Measurements from ENCODE around the gene NCOR2.
"Not testable (repeated sequence)": the region's sequence is repeated elsewhere in the genome, so short reads cannot be mapped to it uniquely, and the experiment has no call there.

The NCOR2 gene

DNA sequence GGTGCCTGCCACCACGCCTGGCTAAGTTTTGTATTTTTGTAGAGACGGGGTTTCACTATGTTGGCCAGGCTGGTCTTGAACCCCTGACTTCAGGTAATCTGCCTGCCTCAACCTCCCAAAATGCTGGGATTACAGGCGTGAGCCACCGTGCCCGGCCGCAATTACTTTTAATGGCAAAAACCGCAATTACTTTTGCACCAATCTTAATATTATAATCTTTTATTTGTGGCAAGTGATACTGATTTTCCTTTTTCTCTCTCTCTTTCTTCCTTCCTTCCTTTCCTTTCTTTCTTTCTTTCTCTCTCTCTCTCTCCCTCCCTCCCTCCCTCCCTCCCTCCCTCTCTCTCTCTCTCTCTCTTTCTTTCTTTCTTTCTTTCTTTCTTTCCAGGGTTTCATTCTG, 17.1 kb upstream of the NCOR2 start:
- H3K36me3 ChIP-seq (ENCODE audit: control insufficient read depth, insufficient read depth, low read length); H3K9me3 ChIP-seq (ENCODE audit: control insufficient read depth, insufficient read depth, low read depth, low read length); H3K4me1 ChIP-seq (ENCODE audit: control insufficient read depth, insufficient read depth, low read length); H3K27ac ChIP-seq (ENCODE audit: low read depth, low read length); H3K4me3 ChIP-seq (ENCODE audit: low read depth, low read length); H3K9ac ChIP-seq (ENCODE audit: low read length); H3K27me3 ChIP-seq (ENCODE audit: control insufficient read depth, insufficient read depth, low read length): not testable (repeated sequence)

DNA sequence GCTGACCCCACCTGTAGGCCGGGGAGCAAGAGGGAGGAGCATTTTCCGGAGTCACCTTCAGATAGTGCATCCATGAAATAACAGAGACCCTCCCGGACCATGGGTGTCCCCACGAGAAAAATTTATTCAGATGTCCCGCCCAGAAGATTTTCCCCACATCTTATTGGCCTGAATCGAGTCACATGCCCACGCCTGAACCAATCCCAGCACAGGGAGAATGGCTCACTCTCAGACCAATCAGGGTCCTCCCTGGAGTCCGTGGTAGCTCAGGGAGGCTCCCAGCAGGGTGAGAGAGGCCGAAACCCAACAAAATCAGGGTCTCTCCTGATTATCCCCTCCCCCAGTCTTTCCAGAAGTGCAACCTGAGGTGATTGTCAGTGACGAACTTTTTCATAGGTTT, 16.4 kb upstream of the NCOR2 start:
- Histone ChIP-seq H3K9ac (ENCODE audit: low read length) (no peak overlapping the region), H3K36me3 (ENCODE audit: control insufficient read depth, insufficient read depth, low read length) (no peaks in the 10 kb centered on the region), H3K4me3 (ENCODE audit: low read depth, low read length) (no peak overlapping the region), H3K27me3 (ENCODE audit: control insufficient read depth, insufficient read depth, low read length) (peaks cover 4% of the 10 kb centered on the region; the same call in 1 of the 2 replicates), H3K4me1 (ENCODE audit: control insufficient read depth, insufficient read depth, low read length) (peaks cover 8% of the 10 kb centered on the region; the same call in 1 of the 2 replicates), H3K27ac (ENCODE audit: low read depth, low read length) (no peak overlapping the region), H3K9me3 (ENCODE audit: control insufficient read depth, insufficient read depth, low read depth, low read length) (0 out of 2 replicates have a peak, but pooled peaks cover 3% of the 10 kb centered on the region)

DNA sequence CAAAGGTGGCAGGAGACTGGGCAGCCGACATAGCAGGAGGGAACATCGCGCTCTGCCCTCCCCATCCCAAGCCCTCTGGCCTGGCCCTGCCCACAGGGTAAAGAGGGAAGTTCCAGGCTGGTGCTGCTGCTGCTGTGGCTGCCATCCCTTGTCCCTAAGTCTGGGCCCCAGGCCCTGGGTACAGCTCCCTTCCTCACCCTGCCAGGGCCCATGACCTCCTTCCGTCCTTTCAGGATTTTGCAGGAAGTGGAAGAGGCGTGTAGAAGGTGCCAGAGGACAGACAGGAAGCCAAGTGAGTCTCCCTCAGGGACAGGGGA, 14.7 kb upstream of the NCOR2 start:
- no peak overlapping the region for H3K4me3 ChIP-seq (ENCODE audit: low read depth, low read length)
- no peak overlapping the region for H3K9ac ChIP-seq (ENCODE audit: low read length)
- H3K27me3 ChIP-seq (ENCODE audit: control insufficient read depth, insufficient read depth, low read length) = peaks cover 4% of the 10 kb centered on the region; the same call in 1 of the 2 replicates
- peaks cover 8% of the 10 kb centered on the region for H3K9me3 ChIP-seq (ENCODE audit: control insufficient read depth, insufficient read depth, low read depth, low read length)
- H3K27ac ChIP-seq (ENCODE audit: low read depth, low read length) = no peak overlapping the region
- H3K36me3 ChIP-seq (ENCODE audit: control insufficient read depth, insufficient read depth, low read length) = no peaks in the 10 kb centered on the region
- H3K4me1 ChIP-seq (ENCODE audit: control insufficient read depth, insufficient read depth, low read length) = peaks cover 15% of the 10 kb centered on the region; the same call in 1 of the 2 replicates

DNA sequence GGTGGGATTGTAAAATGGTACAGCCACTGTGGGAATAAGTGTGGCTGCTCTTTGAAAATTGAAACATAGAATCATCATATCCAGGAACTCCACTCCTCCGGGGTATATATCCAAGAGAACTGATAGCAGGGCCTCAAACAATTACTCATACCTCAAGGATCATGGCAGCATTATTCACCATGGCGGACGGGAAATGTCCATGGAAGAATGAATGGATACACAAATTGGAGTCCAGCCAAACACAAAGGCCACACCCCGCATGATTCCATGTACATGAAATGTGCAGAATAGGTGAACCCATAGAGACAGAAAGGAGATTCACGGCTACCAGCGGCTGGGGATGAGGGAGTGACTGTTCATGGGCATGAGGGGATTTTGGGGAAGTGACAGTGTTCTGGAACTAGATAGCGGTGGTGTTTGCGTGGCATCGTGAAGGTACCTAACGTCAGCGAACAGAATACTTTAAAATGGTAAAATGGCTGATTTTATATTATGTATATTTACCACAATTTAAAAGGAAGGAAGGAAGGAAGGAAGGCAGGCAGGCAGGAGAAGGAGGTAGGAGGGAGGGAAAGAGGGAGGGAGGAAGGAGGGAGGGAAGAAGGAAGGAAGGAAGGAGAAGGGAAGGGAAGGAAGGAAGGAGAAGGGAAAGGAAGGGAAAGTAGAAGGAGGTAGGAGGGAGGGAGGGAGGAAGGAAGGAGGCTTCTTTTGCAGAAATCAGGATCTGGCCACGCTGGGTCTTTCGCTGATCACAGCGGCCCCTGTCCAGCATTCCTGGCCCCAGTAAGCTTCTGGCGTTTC, 14.1 kb upstream of the NCOR2 start:
- Histone ChIP-seq H3K27ac (ENCODE audit: low read depth, low read length) (no peak overlapping the region), H3K4me1 (ENCODE audit: control insufficient read depth, insufficient read depth, low read length) (peaks cover 15% of the 10 kb centered on the region; the same call in 1 of the 2 replicates), H3K36me3 (ENCODE audit: control insufficient read depth, insufficient read depth, low read length) (no peaks in the 10 kb centered on the region), H3K27me3 (ENCODE audit: control insufficient read depth, insufficient read depth, low read length) (0 out of 2 replicates have a peak, but pooled peaks cover under 1% of the 10 kb centered on the region), H3K9ac (ENCODE audit: low read length) (no peak overlapping the region), H3K4me3 (ENCODE audit: low read depth, low read length) (no peak overlapping the region), H3K9me3 (ENCODE audit: control insufficient read depth, insufficient read depth, low read depth, low read length) (peaks cover 13% of the 10 kb centered on the region)

DNA sequence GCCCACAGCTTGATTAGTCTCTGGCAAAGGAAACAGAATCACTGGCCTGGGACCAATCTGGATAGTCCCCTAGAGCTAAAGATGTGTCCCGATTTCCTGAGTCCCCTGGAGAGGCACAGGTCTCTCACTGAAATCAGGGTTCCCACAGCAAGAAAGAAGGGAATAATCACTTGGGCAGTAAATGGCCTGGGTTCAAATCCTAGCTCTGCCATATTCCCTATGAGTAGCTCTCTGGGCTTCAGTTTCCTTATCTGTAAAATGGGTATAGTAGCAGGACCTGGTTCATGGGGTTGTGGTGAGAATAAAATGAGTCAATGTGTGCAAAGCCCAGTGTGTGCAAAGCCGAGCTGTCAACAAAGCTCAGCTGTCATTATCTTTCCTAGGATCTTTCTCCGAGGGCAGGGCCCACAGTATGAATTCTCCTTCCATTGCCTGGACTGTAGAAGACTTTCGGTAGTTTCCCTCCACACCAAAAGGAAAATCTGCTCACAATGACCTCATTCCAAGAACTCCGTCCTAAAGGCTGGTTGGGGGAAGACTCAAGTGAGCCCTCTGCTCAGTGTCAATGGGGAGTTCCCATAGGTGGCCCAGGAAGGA, 12.6 kb upstream of the NCOR2 start:
- H3K9ac ChIP-seq (ENCODE audit: low read length) = no peak overlapping the region
- H3K27ac ChIP-seq (ENCODE audit: low read depth, low read length) = no peak overlapping the region
- peaks cover 15% of the 10 kb centered on the region; the same call in 1 of the 2 replicates for H3K4me1 ChIP-seq (ENCODE audit: control insufficient read depth, insufficient read depth, low read length)
- H3K4me3 ChIP-seq (ENCODE audit: low read depth, low read length) = no peak overlapping the region
- H3K36me3 ChIP-seq (ENCODE audit: control insufficient read depth, insufficient read depth, low read length) = no peaks in the 10 kb centered on the region
- peaks cover 11% of the 10 kb centered on the region for H3K9me3 ChIP-seq (ENCODE audit: control insufficient read depth, insufficient read depth, low read depth, low read length)
- H3K27me3 ChIP-seq (ENCODE audit: control insufficient read depth, insufficient read depth, low read length) = no peaks in the 10 kb centered on the region

DNA sequence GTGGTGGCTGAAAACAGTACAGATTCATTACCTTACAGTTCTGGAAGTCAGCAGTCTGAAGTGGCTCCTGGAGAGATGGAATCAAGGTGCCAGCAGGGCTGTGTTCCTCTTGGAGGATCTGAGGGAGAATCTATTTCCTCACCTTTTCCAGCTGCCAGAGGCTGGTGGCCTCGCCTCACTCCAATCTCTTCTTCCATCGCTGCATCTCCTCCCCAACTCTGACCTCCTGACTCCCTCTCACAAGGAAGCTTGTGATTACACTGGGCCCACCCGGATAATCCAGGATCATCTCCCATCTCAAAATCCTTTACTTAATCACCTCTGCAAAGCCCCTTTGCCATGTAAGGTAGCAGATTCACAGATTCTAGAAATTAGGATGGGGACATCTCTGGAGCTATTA, 11.4 kb upstream of the NCOR2 start:
- Histone ChIP-seq H3K4me1 (ENCODE audit: control insufficient read depth, insufficient read depth, low read length) (peaks cover 20% of the 10 kb centered on the region), H3K36me3 (ENCODE audit: control insufficient read depth, insufficient read depth, low read length) (no peaks in the 10 kb centered on the region), H3K9me3 (ENCODE audit: control insufficient read depth, insufficient read depth, low read depth, low read length) (peaks cover 11% of the 10 kb centered on the region), H3K27me3 (ENCODE audit: control insufficient read depth, insufficient read depth, low read length) (no peaks in the 10 kb centered on the region), H3K4me3 (ENCODE audit: low read depth, low read length) (no peak overlapping the region), H3K9ac (ENCODE audit: low read length) (no peak overlapping the region), H3K27ac (ENCODE audit: low read depth, low read length) (no peak overlapping the region)

DNA sequence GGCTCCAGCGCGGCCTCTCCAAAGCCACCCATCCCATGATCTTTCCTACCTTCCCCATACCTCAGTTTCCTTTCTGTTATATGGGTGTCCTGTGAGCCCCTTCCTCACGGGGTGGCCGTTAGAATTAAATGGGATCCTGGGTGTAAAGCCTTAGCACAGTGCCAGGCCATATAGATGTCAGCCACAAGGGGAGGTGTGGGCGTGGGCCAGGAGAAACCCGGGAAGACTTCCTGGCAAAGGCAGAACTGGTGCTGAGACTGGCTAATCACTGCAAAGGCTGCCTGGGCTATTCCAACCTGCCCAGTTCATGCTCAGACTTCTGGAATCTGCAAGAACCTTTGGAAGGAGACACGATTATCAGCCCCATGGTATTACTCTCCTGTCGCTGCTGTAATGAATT, 11.0 kb upstream of the NCOR2 start:
- Histone ChIP-seq H3K9me3 (ENCODE audit: control insufficient read depth, insufficient read depth, low read depth, low read length) (peaks cover 11% of the 10 kb centered on the region), H3K27ac (ENCODE audit: low read depth, low read length) (no peak overlapping the region), H3K4me1 (ENCODE audit: control insufficient read depth, insufficient read depth, low read length) (peaks cover 22% of the 10 kb centered on the region), H3K9ac (ENCODE audit: low read length) (no peak overlapping the region), H3K36me3 (ENCODE audit: control insufficient read depth, insufficient read depth, low read length) (no peaks in the 10 kb centered on the region), H3K27me3 (ENCODE audit: control insufficient read depth, insufficient read depth, low read length) (no peaks in the 10 kb centered on the region), H3K4me3 (ENCODE audit: low read depth, low read length) (no peak overlapping the region)

DNA sequence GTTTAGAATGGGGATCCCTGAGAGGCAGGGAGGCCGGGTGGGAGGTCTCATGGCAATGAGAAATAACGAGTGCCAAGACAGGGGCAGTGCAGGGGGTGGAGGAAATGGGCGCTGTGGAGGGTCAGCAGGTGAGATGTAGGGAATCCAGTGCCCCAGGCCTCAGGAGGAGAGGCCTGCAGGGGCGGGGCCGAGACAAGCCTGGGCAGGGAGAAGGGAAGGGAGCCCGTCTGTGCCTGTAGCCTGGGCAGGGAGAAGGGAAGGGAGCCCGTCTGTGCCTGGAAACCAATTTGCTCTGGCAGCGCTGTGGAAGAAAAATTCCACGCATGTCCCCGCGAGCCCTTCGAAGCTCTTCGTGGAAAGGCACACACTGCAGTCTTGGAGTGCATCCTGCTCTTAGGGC, 10.6 kb upstream of the NCOR2 start:
- Histone ChIP-seq H3K4me3 (ENCODE audit: low read depth, low read length) (no peak overlapping the region), H3K9ac (ENCODE audit: low read length) (no peak overlapping the region), H3K4me1 (ENCODE audit: control insufficient read depth, insufficient read depth, low read length) (peaks cover 22% of the 10 kb centered on the region), H3K27ac (ENCODE audit: low read depth, low read length) (no peak overlapping the region), H3K36me3 (ENCODE audit: control insufficient read depth, insufficient read depth, low read length) (no peaks in the 10 kb centered on the region), H3K9me3 (ENCODE audit: control insufficient read depth, insufficient read depth, low read depth, low read length) (peaks cover 11% of the 10 kb centered on the region), H3K27me3 (ENCODE audit: control insufficient read depth, insufficient read depth, low read length) (no peaks in the 10 kb centered on the region)

DNA sequence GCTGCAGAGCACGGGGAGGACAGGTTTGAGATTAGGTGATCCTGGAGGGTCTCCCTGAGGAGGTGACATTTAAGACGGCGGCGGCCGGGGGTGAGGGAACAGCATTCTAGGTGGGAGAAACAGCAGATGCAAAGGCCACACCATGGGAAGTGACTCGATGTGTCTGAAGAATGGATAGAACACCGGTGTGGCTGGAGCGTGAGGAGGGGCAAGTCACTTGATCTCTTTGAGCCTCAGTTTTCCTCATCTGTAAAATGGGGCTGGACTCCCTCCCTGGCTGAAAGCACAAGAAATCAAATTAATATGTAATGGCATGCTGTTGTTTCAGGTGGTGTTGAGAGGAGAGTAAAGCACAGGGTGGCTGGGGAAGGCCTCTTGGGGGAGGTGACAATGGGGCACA, 10.0 kb upstream of the NCOR2 start:
- H3K27ac ChIP-seq (ENCODE audit: low read depth, low read length) = no peak overlapping the region
- H3K4me3 ChIP-seq (ENCODE audit: low read depth, low read length) = no peak overlapping the region
- H3K27me3 ChIP-seq (ENCODE audit: control insufficient read depth, insufficient read depth, low read length) = no peaks in the 10 kb centered on the region
- no peaks in the 10 kb centered on the region for H3K36me3 ChIP-seq (ENCODE audit: control insufficient read depth, insufficient read depth, low read length)
- peaks cover 21% of the 10 kb centered on the region for H3K4me1 ChIP-seq (ENCODE audit: control insufficient read depth, insufficient read depth, low read length)
- no peak overlapping the region for H3K9ac ChIP-seq (ENCODE audit: low read length)
- peaks cover 11% of the 10 kb centered on the region for H3K9me3 ChIP-seq (ENCODE audit: control insufficient read depth, insufficient read depth, low read depth, low read length)

DNA sequence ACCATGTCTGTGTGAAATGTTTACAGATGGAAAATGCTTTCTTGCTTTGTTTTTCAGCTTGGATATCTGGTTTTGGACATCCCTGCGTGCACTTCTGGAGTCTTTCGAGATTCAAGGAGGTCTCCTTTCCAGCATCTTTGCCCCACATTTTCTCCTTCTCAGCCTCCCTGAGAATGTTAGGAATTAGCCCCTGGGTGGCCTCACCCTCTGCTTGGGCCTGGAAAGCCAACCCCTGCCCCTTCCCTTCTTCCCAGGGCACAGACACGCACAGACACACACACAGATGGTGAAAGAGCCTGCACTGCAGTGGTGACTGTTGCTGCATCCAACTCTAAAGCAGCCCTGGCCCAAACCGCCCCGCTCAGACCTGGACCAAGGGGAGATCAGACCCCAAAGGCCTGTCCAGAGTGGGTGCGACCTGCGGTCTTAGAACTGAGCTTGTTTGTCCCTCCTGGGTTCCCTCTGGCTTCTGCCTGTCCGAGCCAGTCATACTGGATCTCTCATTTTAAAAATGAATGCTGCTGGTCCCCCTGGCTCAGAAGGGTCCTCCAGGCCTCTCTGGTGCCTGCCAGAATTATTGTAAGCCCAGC, 8.7 kb upstream of the NCOR2 start:
- peaks cover 14% of the 10 kb centered on the region for H3K4me1 ChIP-seq (ENCODE audit: control insufficient read depth, insufficient read depth, low read length)
- H3K36me3 ChIP-seq (ENCODE audit: control insufficient read depth, insufficient read depth, low read length) = no peaks in the 10 kb centered on the region
- no peak overlapping the region for H3K9ac ChIP-seq (ENCODE audit: low read length)
- H3K27me3 ChIP-seq (ENCODE audit: control insufficient read depth, insufficient read depth, low read length) = no peaks in the 10 kb centered on the region
- H3K4me3 ChIP-seq (ENCODE audit: low read depth, low read length) = no peak overlapping the region
- no peak overlapping the region for H3K27ac ChIP-seq (ENCODE audit: low read depth, low read length)
- H3K9me3 ChIP-seq (ENCODE audit: control insufficient read depth, insufficient read depth, low read depth, low read length) = peaks cover 11% of the 10 kb centered on the region

Measured in HUES6 (cell line).